WI38 (cell line): ENCODE results near the gene FRK.
"Not testable (repeated sequence)": the region's sequence is repeated elsewhere in the genome, so short reads cannot be mapped to it uniquely, and the experiment has no call there.

Source experiments
- H3K4me3 ChIP-seq: 2 replicates; pipeline ENCODE4 v1.5.1; 2011; ENCODE audit warnings: low read depth, mild to moderate bottlenecking, control low read depth, low read length
- TF ChIP-seq, protein P1 (sequence below): IDR thresholded peaks from 2 replicates; pipeline ENCODE4 v1.5.1; 2012; ENCODE audit warnings: low read depth, mild to moderate bottlenecking, control low read depth, low read length

FRK gene

DNA sequence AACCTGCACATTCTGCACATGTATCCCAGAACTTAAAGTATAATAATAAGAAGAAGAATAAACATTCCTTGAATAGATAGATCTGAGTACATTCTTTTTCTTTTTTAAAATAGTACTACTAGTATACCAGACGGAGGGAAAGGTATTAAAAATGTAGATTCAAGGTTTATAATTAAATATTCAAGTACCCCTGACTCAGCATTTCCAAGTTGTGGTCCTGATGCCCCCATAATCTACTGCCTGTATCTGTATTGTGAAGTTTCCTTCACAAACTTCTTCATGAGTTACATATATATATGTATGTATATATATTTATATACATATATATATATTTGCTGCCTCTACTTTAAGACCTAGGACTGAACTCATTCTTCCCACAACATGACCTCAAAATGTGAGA lies 14.0 kb downstream of the FRK start:
- no peak overlapping the region for H3K4me3 ChIP-seq
- TF ChIP-seq, protein P1, sequence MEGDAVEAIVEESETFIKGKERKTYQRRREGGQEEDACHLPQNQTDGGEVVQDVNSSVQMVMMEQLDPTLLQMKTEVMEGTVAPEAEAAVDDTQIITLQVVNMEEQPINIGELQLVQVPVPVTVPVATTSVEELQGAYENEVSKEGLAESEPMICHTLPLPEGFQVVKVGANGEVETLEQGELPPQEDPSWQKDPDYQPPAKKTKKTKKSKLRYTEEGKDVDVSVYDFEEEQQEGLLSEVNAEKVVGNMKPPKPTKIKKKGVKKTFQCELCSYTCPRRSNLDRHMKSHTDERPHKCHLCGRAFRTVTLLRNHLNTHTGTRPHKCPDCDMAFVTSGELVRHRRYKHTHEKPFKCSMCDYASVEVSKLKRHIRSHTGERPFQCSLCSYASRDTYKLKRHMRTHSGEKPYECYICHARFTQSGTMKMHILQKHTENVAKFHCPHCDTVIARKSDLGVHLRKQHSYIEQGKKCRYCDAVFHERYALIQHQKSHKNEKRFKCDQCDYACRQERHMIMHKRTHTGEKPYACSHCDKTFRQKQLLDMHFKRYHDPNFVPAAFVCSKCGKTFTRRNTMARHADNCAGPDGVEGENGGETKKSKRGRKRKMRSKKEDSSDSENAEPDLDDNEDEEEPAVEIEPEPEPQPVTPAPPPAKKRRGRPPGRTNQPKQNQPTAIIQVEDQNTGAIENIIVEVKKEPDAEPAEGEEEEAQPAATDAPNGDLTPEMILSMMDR: no peak

DNA sequence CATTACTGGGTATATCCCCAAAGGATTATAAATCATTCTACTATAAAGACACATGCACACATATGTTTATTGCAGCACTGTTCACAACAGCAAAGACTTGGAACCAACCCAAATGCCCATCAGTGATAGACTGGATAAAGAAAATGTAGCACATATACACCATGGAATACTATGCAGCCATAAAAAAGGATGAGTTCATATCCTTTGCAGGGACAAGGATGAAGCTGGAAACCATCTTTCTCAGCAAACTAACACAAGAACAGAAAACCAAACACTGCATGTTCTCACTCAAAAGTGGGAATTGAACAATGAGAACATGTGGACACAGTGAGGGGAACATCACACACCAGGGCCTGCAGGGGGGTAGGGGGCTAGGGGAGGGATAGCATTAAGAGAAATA lies 14.4 kb downstream of the FRK start:
- not testable (repeated sequence) for H3K4me3 ChIP-seq

DNA sequence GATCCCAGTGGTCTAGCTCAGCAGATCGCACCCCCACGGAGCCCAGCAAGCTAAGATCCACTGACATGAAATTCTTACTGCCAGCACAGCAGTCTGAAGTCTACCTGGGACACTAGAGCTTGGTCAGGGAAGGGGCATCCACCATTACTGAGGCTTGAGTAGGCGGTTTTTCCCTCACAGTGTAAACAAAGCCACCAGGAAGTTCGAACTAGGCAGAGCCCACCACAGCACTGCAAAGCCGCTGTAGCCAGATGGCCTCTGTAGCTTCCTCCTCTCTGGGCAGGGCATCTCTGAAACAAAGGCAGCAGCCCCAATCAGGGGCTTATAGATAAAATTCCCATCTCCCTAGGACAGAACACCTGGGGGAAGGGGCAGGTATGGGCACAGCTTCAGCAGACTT lies 18.8 kb downstream of the FRK start:
- no peak overlapping the region for H3K4me3 ChIP-seq
- TF ChIP-seq, protein P1: no peak

DNA sequence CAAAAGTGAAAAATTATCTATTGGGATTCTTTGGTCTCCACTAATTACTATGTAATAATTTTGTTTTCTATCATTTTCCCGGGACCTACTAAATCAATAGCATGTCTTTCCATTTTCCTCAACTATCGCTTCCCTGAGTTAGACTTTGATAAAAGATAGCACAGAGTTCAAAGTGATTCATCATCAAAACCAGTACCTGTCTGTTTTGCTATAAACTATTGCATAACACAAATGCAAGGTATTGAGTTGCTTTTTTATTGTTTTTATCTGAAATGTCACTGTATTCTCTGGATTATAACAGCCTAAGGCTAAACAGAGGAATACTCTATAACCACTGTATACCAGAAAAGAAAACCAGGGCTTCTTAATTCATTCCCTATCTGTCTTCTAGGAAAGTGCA lies 19.7 kb downstream of the FRK start:
- TF ChIP-seq, protein P1: no peak
- no peak overlapping the region for H3K4me3 ChIP-seq

DNA sequence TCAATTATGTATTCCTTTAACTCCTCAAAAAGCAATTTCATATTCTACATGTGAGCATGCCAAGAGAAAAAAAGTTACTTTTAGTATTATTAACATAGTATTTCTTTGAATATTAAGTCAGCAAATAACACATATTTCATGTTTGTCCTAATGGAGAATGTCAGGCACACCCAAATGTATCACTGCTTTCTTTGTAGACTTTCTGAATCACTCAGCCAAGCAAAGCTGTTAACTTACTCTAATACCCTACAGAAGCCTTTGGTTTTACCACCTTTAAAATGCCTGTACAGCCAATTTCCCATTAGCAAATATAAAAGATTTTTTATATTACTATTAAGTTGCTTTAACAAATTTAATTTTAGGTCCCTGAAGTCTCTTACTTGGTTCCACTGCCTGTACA lies 23.8 kb downstream of the FRK start:
- TF ChIP-seq, protein P1: no peak
- H3K4me3 ChIP-seq: no peak overlapping the region

DNA sequence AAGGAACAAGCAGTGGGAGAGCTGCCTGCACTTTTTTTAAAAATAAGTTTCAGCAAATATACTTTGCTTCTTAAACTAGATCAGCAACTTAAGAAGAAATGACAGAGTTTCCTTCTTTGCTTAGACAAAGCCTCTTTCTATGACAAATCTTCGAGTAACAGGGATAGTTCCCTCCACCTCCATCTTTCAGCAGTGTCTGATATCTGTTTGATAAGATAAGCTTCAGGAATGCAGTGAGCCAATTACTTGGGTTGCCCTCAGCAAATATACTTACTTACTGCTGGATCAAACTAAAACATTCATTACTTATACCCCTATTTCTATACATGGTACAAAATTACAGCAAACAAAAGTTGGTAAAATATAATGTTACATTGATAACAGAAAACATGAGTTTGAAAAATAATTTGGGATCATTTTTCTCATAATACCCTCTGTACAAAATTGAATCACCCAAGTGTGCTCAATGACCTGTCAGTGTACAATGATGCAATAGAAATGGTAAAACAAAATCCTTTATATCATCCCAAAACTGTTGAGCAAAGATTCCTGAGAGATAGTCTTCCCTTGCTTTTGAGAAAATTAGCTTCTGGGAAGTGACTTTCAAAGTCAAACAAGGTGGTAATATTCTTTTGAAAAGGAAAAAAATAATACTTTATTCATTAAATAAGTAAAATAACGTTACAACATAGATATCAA lies 24.5 kb downstream of the FRK start:
- H3K4me3 ChIP-seq: no peak overlapping the region

DNA sequence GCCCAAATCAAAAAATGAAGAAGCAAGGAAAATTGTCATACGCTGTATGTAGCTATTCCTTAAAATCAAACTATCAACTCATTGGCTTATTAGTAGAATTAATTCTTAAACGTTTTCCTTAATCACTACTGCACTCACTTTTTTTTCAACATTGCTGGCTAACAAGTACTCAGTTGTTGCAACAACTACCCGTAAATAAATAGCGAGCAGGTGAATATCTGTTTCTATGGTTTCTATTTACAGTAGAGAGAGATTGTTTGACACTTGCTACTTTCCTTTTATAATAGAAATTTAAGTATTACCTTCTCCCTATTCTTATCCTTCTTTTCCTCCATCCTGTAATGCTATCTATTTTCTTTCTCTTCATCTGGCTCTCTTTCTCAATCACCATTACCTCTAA lies 25.1 kb downstream of the FRK start:
- TF ChIP-seq, protein P1: no peak

More for the DNA sequence above, 24.5 kb downstream of the FRK start:
- TF ChIP-seq, protein P1: no peak

DNA sequence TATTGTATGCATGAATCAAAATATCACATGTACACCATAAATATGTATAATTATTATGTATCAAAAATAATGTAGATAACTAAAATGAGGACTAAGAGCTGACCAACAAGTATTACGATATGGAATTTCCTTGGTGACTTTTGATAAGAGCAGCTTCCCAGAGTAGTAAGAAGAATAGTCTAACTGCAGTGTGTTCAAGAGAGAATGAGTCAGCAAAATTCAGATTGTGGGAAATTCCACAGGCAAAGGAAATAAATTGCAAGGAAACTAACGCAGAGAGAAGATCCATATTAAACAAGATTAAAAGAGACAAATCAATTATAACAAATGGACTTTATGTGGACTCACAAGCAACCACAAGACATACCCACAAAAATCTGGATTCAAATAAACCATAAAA lies 26.4 kb downstream of the FRK start:
- H3K4me3 ChIP-seq: no peak overlapping the region
- TF ChIP-seq, protein P1: no peak

More for the DNA sequence above, 25.1 kb downstream of the FRK start:
- no peak overlapping the region for H3K4me3 ChIP-seq
